ENCODE results near the gene HRH2.
"Not testable (repeated sequence)": the region's sequence is repeated elsewhere in the genome, so short reads cannot be mapped to it uniquely, and the experiment has no call there.

The HRH2 gene

GRCh38 chr5:175741556-175741955 is 83.7 kb downstream of the HRH2 start:
- no peak for DNase-seq (ENCODE audit: low read depth)

- no peak for DNase-seq (ENCODE audit: low read depth)
Observed at GRCh38 chr5:175742290-175742994, 84.6 kb downstream of the HRH2 start.

GRCh38 chr5:175743676-175744210 is 85.9 kb downstream of the HRH2 start:
- no peak for DNase-seq (ENCODE audit: low read depth)

GRCh38 chr5:175745210-175745609 is 87.3 kb downstream of the HRH2 start:
- no peak for DNase-seq (ENCODE audit: low read depth)

GRCh38 chr5:175746851-175747250 is 89.0 kb downstream of the HRH2 start:
- DNase-seq (ENCODE audit: low read depth), result no peak

- DNase-seq (ENCODE audit: low read depth), result no peak
Observed at GRCh38 chr5:175747539-175748060, 89.7 kb downstream of the HRH2 start.

- no peak for DNase-seq (ENCODE audit: low read depth)
Observed at GRCh38 chr5:175748650-175749049, 90.8 kb downstream of the HRH2 start.

- no peak for DNase-seq (ENCODE audit: low read depth)
Observed at GRCh38 chr5:175749591-175749990, 91.7 kb downstream of the HRH2 start.

- DNase-seq (ENCODE audit: low read depth), result no peak
Observed at GRCh38 chr5:175750511-175750931, 92.7 kb downstream of the HRH2 start.

- no peak for DNase-seq (ENCODE audit: low read depth)
Observed at GRCh38 chr5:175751369-175751768, 93.5 kb downstream of the HRH2 start.

GRCh38 chr5:175752826-175753535 is 95.1 kb downstream of the HRH2 start:
- DNase-seq (ENCODE audit: low read depth), result no peak

GRCh38 chr5:175753536-175754402 is 95.9 kb downstream of the HRH2 start:
- DNase-seq (ENCODE audit: low read depth), result no peak

GRCh38 chr5:175759991-175760390 is 102.1 kb downstream of the HRH2 start:
- DNase-seq (ENCODE audit: low read depth), result not testable (repeated sequence)

All from stimulated activated CD8-positive, alpha-beta memory T cell treated with anti-CD3 and anti-CD28 coated beads, Interleukin-7, amount 100 ng/mL, for 24 hours (primary cell).